IMR-90 (cell line): ENCODE results near the gene SMCHD1. TPM values are rescaled to one million over a fixed set of nuclear protein-coding genes. Genes with fewer than 3 reads are reported as not detected.

Experiments used
- ATAC-seq: fragments of 200-7000 bp; cut with Tn5 transposase; 2 replicates; pipeline ENCODE4 v1.9.1; 2020; ENCODE audit warnings: low read depth, mild to moderate bottlenecking, moderate library complexity
- BruUV-seq: library from RNA; stranded (reverse); fragments of 400-500 nt; replicated peaks from 2 replicates; lab custom pipeline; 2021; lab: Mats Ljungman, UMichigan
- CTCF ChIA-PET: fragments of 300-600 bp; formaldehyde crosslinking; extraction: SDS; loops from one replicate; lab custom pipeline; 2021; ENCODE audit warnings: antibody characterized with exemption; lab: Yijun Ruan, JAX
- POLR2A ChIA-PET: fragments of 300-600 bp; sonication (Branson Sonifier 250); formaldehyde crosslinking; loops from one replicate; lab custom pipeline; 2022; ENCODE audit warnings: antibody characterized with exemption; ENCODE audit not compliant: unreplicated experiment; lab: Charles Lee
- DNase-seq: peaks from one replicate; pipeline ENCODE4 v3.0.0; 2013
- H2AFZ ChIP-seq: replicated peaks from 2 replicates; pipeline ENCODE3; 2013; ENCODE audit warnings: low read length, mild to moderate bottlenecking; ENCODE audit not compliant: poor library complexity
- H2AK5ac ChIP-seq: 2 replicates; pipeline ENCODE4 v1.6.1; 2013; ENCODE audit warnings: low read depth, low read length, inconsistent platforms
- H2AK9ac ChIP-seq: replicated peaks from 2 replicates; pipeline ENCODE3; 2013; ENCODE audit warnings: mild to moderate bottlenecking, low read depth, low read length, moderate library complexity; ENCODE audit not compliant: poor library complexity
- H2BK120ac ChIP-seq: 2 replicates; pipeline ENCODE4 v1.6.1; 2013; ENCODE audit warnings: low read depth, low read length, inconsistent platforms
- H2BK15ac ChIP-seq: 3 replicates; pipeline ENCODE4 v1.6.1; 2013; ENCODE audit warnings: low read depth, low read length, inconsistent platforms
- H2BK20ac ChIP-seq: 2 replicates; pipeline ENCODE4 v1.6.1; 2013; ENCODE audit warnings: low read depth, mild to moderate bottlenecking, inconsistent platforms, low read length, moderate library complexity
- H2BK5ac ChIP-seq: 2 replicates; pipeline ENCODE4 v1.6.1; 2013; ENCODE audit warnings: mild to moderate bottlenecking, low read depth, low read length, inconsistent platforms; ENCODE audit not compliant: poor library complexity, severe bottlenecking
- H3K14ac ChIP-seq: replicated peaks from 2 replicates; pipeline ENCODE4 v1.6.1; 2013; ENCODE audit warnings: low read depth, low read length, inconsistent platforms
- H3K18ac ChIP-seq: 2 replicates; pipeline ENCODE4 v1.6.1; 2013; ENCODE audit warnings: low read depth, low read length, control low read depth
- H3K23ac ChIP-seq: 2 replicates; pipeline ENCODE4 v1.6.1; 2013; ENCODE audit warnings: low read depth, low read length, inconsistent platforms
- H3K27ac ChIP-seq: 2 replicates; pipeline ENCODE4 v1.5.1; 2013; ENCODE audit warnings: mild to moderate bottlenecking, control low read depth, low read length; ENCODE audit not compliant: insufficient read depth
- H3K27me3 ChIP-seq: 2 replicates; pipeline ENCODE4 v1.6.1; 2013; ENCODE audit warnings: low read length; ENCODE audit not compliant: control insufficient read depth, insufficient read depth
- H3K36me3 ChIP-seq: 2 replicates; pipeline ENCODE4 v1.6.1; 2013; ENCODE audit warnings: low read length, mixed read lengths; ENCODE audit not compliant: control insufficient read depth, insufficient read depth
- H3K4ac ChIP-seq: 2 replicates; pipeline ENCODE4 v1.6.1; 2013; ENCODE audit warnings: low read depth, low read length, inconsistent platforms
- H3K4me1 ChIP-seq: 2 replicates; pipeline ENCODE4 v1.6.1; 2013; ENCODE audit warnings: low read length, mixed read lengths; ENCODE audit not compliant: control insufficient read depth, insufficient read depth
- H3K4me2 ChIP-seq: 2 replicates; pipeline ENCODE4 v1.6.1; 2013; ENCODE audit warnings: low read depth, mild to moderate bottlenecking, control low read depth, low read length, moderate library complexity
- H3K4me3 ChIP-seq: 2 replicates; pipeline ENCODE4 v1.5.1; 2013; ENCODE audit warnings: low read depth, mild to moderate bottlenecking, control low read depth, low read length, moderate library complexity; ENCODE audit not compliant: insufficient read depth
- H3K56ac ChIP-seq: 2 replicates; pipeline ENCODE4 v1.6.1; 2013; ENCODE audit warnings: low read length, inconsistent platforms; ENCODE audit not compliant: insufficient read depth; ENCODE audit errors: extremely low read depth
- H3K79me1 ChIP-seq, 2 experiments: 2 replicates each; pipeline ENCODE4 v1.6.1; 2013; ENCODE audit warnings: low read length in 2 of 2, inconsistent platforms in 1 of 2, low read depth in 1 of 2
- H3K9ac ChIP-seq: 2 replicates; pipeline ENCODE4 v1.6.1; 2013; ENCODE audit warnings: low read depth, low read length, control low read depth
- H3K9me1 ChIP-seq: 2 replicates; pipeline ENCODE4 v1.6.1; 2013; ENCODE audit warnings: low read length, inconsistent platforms; ENCODE audit not compliant: insufficient read depth
- H3K9me3 ChIP-seq: 2 replicates; pipeline ENCODE4 v1.6.1; 2013; ENCODE audit warnings: low read length; ENCODE audit not compliant: control insufficient read depth, insufficient read depth
- H4K20me1 ChIP-seq: 2 replicates; pipeline ENCODE4 v1.6.1; 2013; ENCODE audit warnings: low read length, inconsistent platforms; ENCODE audit not compliant: insufficient read depth
- H4K5ac ChIP-seq: 2 replicates; pipeline ENCODE4 v1.6.1; 2013; ENCODE audit warnings: mild to moderate bottlenecking, low read depth, low read length, control low read depth
- H4K8ac ChIP-seq, 2 experiments: 2 replicates each; pipeline ENCODE4 v1.6.1; 2013; ENCODE audit warnings: low read depth in 2 of 2, low read length in 2 of 2, control low read depth in 1 of 2, inconsistent platforms in 1 of 2
- H4K91ac ChIP-seq: 2 replicates; pipeline ENCODE4 v1.6.1; 2013; ENCODE audit warnings: low read depth, low read length, inconsistent platforms; ENCODE audit not compliant: insufficient read depth
- BHLHE40 ChIP-seq: fragments of 150-350 bp; IDR thresholded peaks from 2 replicates; pipeline ENCODE4 v1.6.1; 2016; ENCODE audit warnings: mild to moderate bottlenecking, low read depth, low read length
- CEBPB ChIP-seq: IDR thresholded peaks from 2 replicates; pipeline ENCODE4 v1.6.1; 2012; ENCODE audit warnings: low read depth, low read length, improper control_type of control experiment
- CHD1 ChIP-seq: IDR thresholded peaks from 2 replicates; pipeline ENCODE4 v1.6.1; 2012; ENCODE audit warnings: low read depth, low read length, improper control_type of control experiment
- FOS ChIP-seq: fragments of 150-350 bp; IDR thresholded peaks from 2 replicates; pipeline ENCODE4 v1.6.1; 2016; ENCODE audit warnings: low read depth, low read length
- MAFK ChIP-seq: IDR thresholded peaks from 2 replicates; pipeline ENCODE4 v1.6.1; 2012; ENCODE audit warnings: low read depth, low read length, improper control_type of control experiment
- MAZ ChIP-seq: IDR thresholded peaks from 2 replicates; pipeline ENCODE4 v1.6.1; 2012; ENCODE audit warnings: low read depth, mild to moderate bottlenecking, low read length, improper control_type of control experiment, moderate library complexity, borderline replicate concordance
- MXI1 ChIP-seq: IDR thresholded peaks from 2 replicates; pipeline ENCODE4 v1.6.1; 2012; ENCODE audit warnings: low read depth, mild to moderate bottlenecking, low read length, moderate library complexity, borderline replicate concordance
- NFE2L2 ChIP-seq: fragments of 150-350 bp; IDR thresholded peaks from 2 replicates; pipeline ENCODE4 v1.6.1; 2016; ENCODE audit warnings: low read depth, mild to moderate bottlenecking, low read length
- POLR2A ChIP-seq: IDR thresholded peaks from 2 replicates; pipeline ENCODE4 v1.6.1; 2012; ENCODE audit warnings: mild to moderate bottlenecking, low read depth, low read length
- RAD21 ChIP-seq: IDR thresholded peaks from 2 replicates; pipeline ENCODE4 v1.6.1; 2012; ENCODE audit warnings: low read length, improper control_type of control experiment
- RCOR1 ChIP-seq: IDR thresholded peaks from 2 replicates; pipeline ENCODE4 v1.6.1; 2012; ENCODE audit warnings: mild to moderate bottlenecking, low read length, improper control_type of control experiment; ENCODE audit not compliant: insufficient replicate concordance
- RFX5 ChIP-seq: IDR thresholded peaks from 2 replicates; pipeline ENCODE4 v1.8.0; 2012; ENCODE audit warnings: low read depth, mild to moderate bottlenecking, low read length, moderate library complexity
- SMC3 ChIP-seq: fragments of 150-350 bp; IDR thresholded peaks from 2 replicates; pipeline ENCODE4 v1.6.1; 2016; ENCODE audit warnings: low read depth, mild to moderate bottlenecking, antibody characterized with exemption, low read length, moderate library complexity
- WGBS, 2 experiments: methylation state at CpG; one replicate each; pipeline versions ENCODE4 v1.1.5 to v1.1.7; 2013; ENCODE audit warnings: missing lambda C conversion rate in 2 of 2; ENCODE audit not compliant: insufficient read length in 1 of 2; ENCODE audit errors: extremely low coverage in 2 of 2; 5-methylcytosine and 5-hydroxymethylcytosine counted together
- dilution Hi-C: fragments of 300-500 bp; cut with HindIII; formaldehyde crosslinking; loops from one replicate; pipeline ENCODE4 v1.14.3; 2018; ENCODE audit warnings: low sequenced_read_pairs; ENCODE audit not compliant: unreplicated experiment
- in situ Hi-C: fragments of 300-500 bp; cut with MboI; formaldehyde crosslinking; loops from 3 replicates; pipeline ENCODE4 v1.14.3; 2019; ENCODE audit warnings: low sequenced_read_pairs, inconsistent platforms, mixed read lengths
- intact Hi-C: fragments of 100-400 bp; cut with micrococcal nuclease; formaldehyde crosslinking; loops from 2 replicates; pipeline ENCODE4 v1.10.0; 2022
- polyA plus RNA-seq, 3 experiments: library from polyadenylated mRNA; depleted of rRNA; stranded (reverse); fragments of >200 nt; gene quantifications; 2 replicates each; pipeline ENCODE4 v1.2.3, GENCODE V29; 2012; ENCODE audit warnings: low replicate concordance in 1 of 3
- total RNA-seq: library from RNA; depleted of rRNA; stranded (reverse); fragments of >200 nt; gene quantifications from 2 replicates; pipeline ENCODE4 v1.2.3, GENCODE V29; 2012
- TF ChIP-seq, protein P1 (sequence below): fragments of 150-350 bp; IDR thresholded peaks from 2 replicates; pipeline ENCODE4 v1.6.1; 2017; ENCODE audit warnings: mild to moderate bottlenecking, antibody characterized with exemption, low read length, low read depth
- TF ChIP-seq, protein P2 (sequence below): conservative IDR thresholded peaks from 2 replicates; pipeline ENCODE4 v1.5.1; 2012; ENCODE audit warnings: mild to moderate bottlenecking, low read depth, low read length, improper control_type of control experiment
- TF ChIP-seq, protein P3 (sequence below): fragments of 150-350 bp; IDR thresholded peaks from 2 replicates; pipeline ENCODE4 v1.6.1; 2016; ENCODE audit warnings: low read depth, mild to moderate bottlenecking, low read length, moderate library complexity, borderline replicate concordance

The SMCHD1 gene
- total and polyA plus RNA-seq, 2 of the 4 experiments (the other 2 are of a cell fraction): 14.8 to 47.3 TPM

DNA sequence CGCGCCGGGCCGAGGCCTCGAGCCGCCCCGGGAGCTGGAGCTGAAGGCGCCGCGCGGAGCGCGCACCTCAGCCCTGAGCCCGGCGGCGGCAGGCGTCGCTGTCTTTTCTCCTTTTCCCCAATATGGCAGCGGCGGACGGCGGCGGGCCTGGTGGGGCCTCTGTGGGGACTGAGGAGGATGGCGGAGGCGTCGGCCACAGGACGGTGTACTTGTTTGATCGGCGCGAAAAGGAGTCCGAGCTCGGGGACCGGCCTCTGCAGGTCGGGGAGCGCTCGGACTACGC is 369 bp downstream of the SMCHD1 start:
- TF ChIP-seq CEBPB (no peak), POLR2A (no peak), FOS (no peak), NFE2L2 (no peak), RCOR1 (no peak), BHLHE40 (no peak), MAZ (no peak), MXI1 (no peak), SMC3 (no peak), CHD1 (no peak), MAFK (no peak), RAD21 (no peak), RFX5 (no peak)
- TF ChIP-seq, protein P1, sequence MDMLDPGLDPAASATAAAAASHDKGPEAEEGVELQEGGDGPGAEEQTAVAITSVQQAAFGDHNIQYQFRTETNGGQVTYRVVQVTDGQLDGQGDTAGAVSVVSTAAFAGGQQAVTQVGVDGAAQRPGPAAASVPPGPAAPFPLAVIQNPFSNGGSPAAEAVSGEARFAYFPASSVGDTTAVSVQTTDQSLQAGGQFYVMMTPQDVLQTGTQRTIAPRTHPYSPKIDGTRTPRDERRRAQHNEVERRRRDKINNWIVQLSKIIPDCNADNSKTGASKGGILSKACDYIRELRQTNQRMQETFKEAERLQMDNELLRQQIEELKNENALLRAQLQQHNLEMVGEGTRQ: no peak
- TF ChIP-seq, protein P2, sequence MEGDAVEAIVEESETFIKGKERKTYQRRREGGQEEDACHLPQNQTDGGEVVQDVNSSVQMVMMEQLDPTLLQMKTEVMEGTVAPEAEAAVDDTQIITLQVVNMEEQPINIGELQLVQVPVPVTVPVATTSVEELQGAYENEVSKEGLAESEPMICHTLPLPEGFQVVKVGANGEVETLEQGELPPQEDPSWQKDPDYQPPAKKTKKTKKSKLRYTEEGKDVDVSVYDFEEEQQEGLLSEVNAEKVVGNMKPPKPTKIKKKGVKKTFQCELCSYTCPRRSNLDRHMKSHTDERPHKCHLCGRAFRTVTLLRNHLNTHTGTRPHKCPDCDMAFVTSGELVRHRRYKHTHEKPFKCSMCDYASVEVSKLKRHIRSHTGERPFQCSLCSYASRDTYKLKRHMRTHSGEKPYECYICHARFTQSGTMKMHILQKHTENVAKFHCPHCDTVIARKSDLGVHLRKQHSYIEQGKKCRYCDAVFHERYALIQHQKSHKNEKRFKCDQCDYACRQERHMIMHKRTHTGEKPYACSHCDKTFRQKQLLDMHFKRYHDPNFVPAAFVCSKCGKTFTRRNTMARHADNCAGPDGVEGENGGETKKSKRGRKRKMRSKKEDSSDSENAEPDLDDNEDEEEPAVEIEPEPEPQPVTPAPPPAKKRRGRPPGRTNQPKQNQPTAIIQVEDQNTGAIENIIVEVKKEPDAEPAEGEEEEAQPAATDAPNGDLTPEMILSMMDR: no peak
- TF ChIP-seq, protein P3, sequence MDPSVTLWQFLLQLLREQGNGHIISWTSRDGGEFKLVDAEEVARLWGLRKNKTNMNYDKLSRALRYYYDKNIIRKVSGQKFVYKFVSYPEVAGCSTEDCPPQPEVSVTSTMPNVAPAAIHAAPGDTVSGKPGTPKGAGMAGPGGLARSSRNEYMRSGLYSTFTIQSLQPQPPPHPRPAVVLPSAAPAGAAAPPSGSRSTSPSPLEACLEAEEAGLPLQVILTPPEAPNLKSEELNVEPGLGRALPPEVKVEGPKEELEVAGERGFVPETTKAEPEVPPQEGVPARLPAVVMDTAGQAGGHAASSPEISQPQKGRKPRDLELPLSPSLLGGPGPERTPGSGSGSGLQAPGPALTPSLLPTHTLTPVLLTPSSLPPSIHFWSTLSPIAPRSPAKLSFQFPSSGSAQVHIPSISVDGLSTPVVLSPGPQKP: no peak
- Histone ChIP-seq H4K8ac (peak overlapping the region; percentile 76 to 85; a peak in 3 of 4 replicates), H3K36me3 (no peaks in the 10 kb centered on the region), H3K27ac (peak overlapping the region; percentile 84), H4K5ac (peak overlapping the region; percentile 26; the same call in 1 of the 2 replicates), H4K91ac (peak overlapping the region; percentile 44; the same call in 1 of the 2 replicates), H2AFZ (peak overlapping the region; percentile 98), H4K20me1 (peaks cover 39% of the 10 kb centered on the region), H2BK5ac (peak overlapping the region; percentile 96), H3K4me2 (peak overlapping the region; percentile 49), H3K56ac (peak overlapping the region; percentile 75), H3K4me3 (peak overlapping the region; percentile 91), H3K23ac (peak overlapping the region; percentile 98), H3K9ac (peak overlapping the region; percentile 69), H3K4me1 (peaks cover 6% of the 10 kb centered on the region), H3K27me3 (no peaks in the 10 kb centered on the region), H2AK9ac (peak overlapping the region; percentile 93), H3K18ac (peak overlapping the region; percentile 31; the same call in 1 of the 2 replicates), H3K14ac (peak overlapping the region; percentile 86), H2AK5ac (peak overlapping the region; percentile 90), H3K79me1 (peaks cover 0 to 9% of the 10 kb centered on the region in 2 experiments; a peak in 1 of 4 replicates), H2BK20ac (no peak overlapping the region), H2BK120ac (no peak overlapping the region), H3K4ac (peak overlapping the region; percentile 91), H2BK15ac (0 out of 3 replicates have a peak overlapping the region, but pooled peaks have one; percentile 71), H3K9me3 (no peaks in the 10 kb centered on the region), H3K9me1 (peaks cover 3% of the 10 kb centered on the region; the same call in 1 of the 2 replicates)
- DNase-seq (no peak), ATAC-seq (no peak)
- 0% methylated on average over 6 of the region's 37 CpGs; no CpG with 5 or more reads in 1 of the 2 experiments for WGBS, 2 experiments
- no TSS peak for BruUV-seq
- dilution Hi-C loops (no loop called here), intact Hi-C loops (loop anchor here (2.0 to 5.0 kb wide), 3 partner anchors 17 to 111 kb away; no protein-coding TSS in a partner anchor), in situ Hi-C loops (no loop called here)
- POLR2A ChIA-PET: interaction anchor here (0.6 to 1.0 kb wide), 2 partner anchors 9 to 18 kb away, joined by 4 read pairs; no protein-coding TSS in a partner anchor
- CTCF ChIA-PET: interaction anchor here (0.6 kb wide), 1 partner anchor 39 kb away, joined by 3 read pairs; no protein-coding TSS in a partner anchor
